A673 (cell line): Measurements from ENCODE around the gene CLN6. TPM values are rescaled to one million over a fixed set of nuclear protein-coding genes. Genes with fewer than 3 reads are reported as not detected.
A peak's percentile ranks its signal among the peaks of the same experiment; 100 is the strongest.

ENCODE experiments used
- BruUV-seq: library from RNA; stranded (reverse); fragments of 400-500 nt; replicated peaks from 2 replicates; lab custom pipeline; 2021; lab: Mats Ljungman, UMichigan
- CTCF ChIA-PET: fragments of 300-600 bp; sonication (Branson Sonifier 250); formaldehyde crosslinking; loops from one replicate; lab custom pipeline; 2022; ENCODE audit warnings: antibody characterized with exemption; lab: Charles Lee
- POLR2A ChIA-PET: fragments of 300-600 bp; sonication (Branson Sonifier 250); formaldehyde crosslinking; loops from one replicate; lab custom pipeline; 2022; ENCODE audit warnings: antibody characterized with exemption; ENCODE audit not compliant: low non-redundant PET; lab: Charles Lee
- DNase-seq: peaks from one replicate; pipeline ENCODE4 v3.0.0-alpha.2; 2015; ENCODE audit warnings: low spot score
- H3K27ac ChIP-seq: fragments of 200-600 bp; sonication (generic); 2 replicates; pipeline ENCODE4 v1.5.1; 2016; ENCODE audit warnings: mixed run types, low read depth, mild to moderate bottlenecking, mixed read lengths, antibody characterized with exemption, low read length; ENCODE audit not compliant: poor library complexity, severe bottlenecking
- H3K27me3 ChIP-seq: fragments of 200-600 bp; sonication (generic); replicated peaks from 2 replicates; pipeline ENCODE4 v1.6.1; 2017; ENCODE audit warnings: mixed run types, low read depth, mild to moderate bottlenecking, mixed read lengths, antibody characterized with exemption, low read length; ENCODE audit not compliant: insufficient read depth, poor library complexity
- H3K36me3 ChIP-seq: fragments of 200-600 bp; sonication (generic); 2 replicates; pipeline ENCODE4 v1.6.1; 2016; ENCODE audit warnings: mixed run types, mild to moderate bottlenecking, mixed read lengths, antibody characterized with exemption, low read length; ENCODE audit not compliant: insufficient read depth, poor library complexity, severe bottlenecking
- H3K4me1 ChIP-seq: fragments of 200-600 bp; sonication (generic); 2 replicates; pipeline ENCODE4 v1.6.1; 2017; ENCODE audit warnings: mixed run types, mild to moderate bottlenecking, mixed read lengths, antibody characterized with exemption, low read length; ENCODE audit not compliant: insufficient read depth, poor library complexity, severe bottlenecking
- H3K4me3 ChIP-seq: fragments of 200-600 bp; sonication (generic); 2 replicates; pipeline ENCODE4 v1.5.1; 2016; ENCODE audit warnings: low read depth, mixed run types, mild to moderate bottlenecking, mixed read lengths, low read length; ENCODE audit not compliant: poor library complexity, severe bottlenecking
- H3K9me3 ChIP-seq: fragments of 200-600 bp; sonication (generic); 2 replicates; pipeline ENCODE4 v1.6.1; 2016; ENCODE audit warnings: mixed run types, low read depth, mild to moderate bottlenecking, mixed read lengths, antibody characterized with exemption, low read length; ENCODE audit not compliant: poor library complexity, severe bottlenecking
- EZH2 ChIP-seq: fragments of 200-600 bp; sonication (generic); IDR thresholded peaks from 2 replicates; pipeline ENCODE4 v1.6.1; 2017; ENCODE audit warnings: borderline replicate concordance, low read depth, mild to moderate bottlenecking, mixed read lengths, antibody characterized with exemption, low read length; ENCODE audit not compliant: poor library complexity, severe bottlenecking
- intact Hi-C: fragments of 100-400 bp; cut with micrococcal nuclease; formaldehyde crosslinking; loops from one replicate; pipeline ENCODE4 v1.10.0; 2022; ENCODE audit not compliant: unreplicated experiment
- total RNA-seq: library from RNA; stranded (reverse); gene quantifications from 2 replicates; pipeline ENCODE4 v1.2.3, GENCODE V29; 2021
- TF ChIP-seq, protein P1 (sequence below): fragments of 300-800, 200-600 bp; sonication (generic); conservative IDR thresholded peaks from 2 replicates; pipeline ENCODE4 v1.5.1; 2017; ENCODE audit warnings: low read depth, mild to moderate bottlenecking, antibody characterized with exemption, low read length, moderate library complexity, mixed read lengths

The CLN6 gene
- total RNA-seq, 1 experiment from 2014 or later: 84.7 TPM

DNA sequence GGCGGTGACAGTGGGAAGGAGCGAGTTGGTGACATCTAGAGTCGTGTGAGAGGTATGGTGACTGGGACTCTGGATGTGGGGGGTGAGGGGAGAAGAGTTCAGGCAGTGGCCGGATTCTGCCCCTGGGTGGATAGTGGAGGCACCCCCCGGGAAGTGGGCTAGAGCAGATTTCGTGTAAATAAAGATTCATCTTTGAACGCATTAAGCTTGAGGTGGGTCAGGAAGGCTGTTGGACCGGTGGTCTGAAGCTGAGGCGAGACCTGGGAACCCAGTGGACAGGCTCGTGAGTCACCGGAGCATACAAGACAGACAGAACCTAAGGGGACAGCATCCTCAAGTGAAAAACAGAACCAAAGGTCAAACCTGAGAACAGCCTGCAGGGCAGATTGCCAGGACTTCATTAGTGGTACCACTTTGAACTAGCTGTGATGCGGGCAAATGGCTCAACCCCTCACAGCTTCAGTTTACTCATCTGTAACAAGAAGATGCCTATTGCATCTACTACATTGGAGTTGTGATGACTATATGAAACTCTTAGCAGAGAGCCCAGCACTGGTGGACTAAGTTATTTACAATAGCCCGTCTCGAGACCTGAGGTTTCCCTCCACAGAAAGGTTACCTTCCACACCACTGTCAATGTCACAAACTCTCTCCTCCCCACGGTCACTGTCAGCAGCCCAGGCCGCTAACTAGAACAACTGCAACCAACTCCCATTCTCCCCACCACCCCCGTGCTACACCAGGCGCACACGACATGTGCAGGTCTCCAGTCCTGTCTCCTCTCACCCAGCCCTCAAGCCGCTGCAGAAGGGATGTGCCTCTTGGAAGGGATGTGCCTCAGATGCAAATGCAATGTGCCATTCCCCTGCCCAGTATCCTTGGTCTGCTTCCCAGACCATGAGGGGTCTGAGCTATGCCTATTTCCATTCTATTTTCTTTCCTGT lies 901 bp upstream of the CLN6 start:
- H3K27ac ChIP-seq: peak overlapping the region; percentile 93

DNA sequence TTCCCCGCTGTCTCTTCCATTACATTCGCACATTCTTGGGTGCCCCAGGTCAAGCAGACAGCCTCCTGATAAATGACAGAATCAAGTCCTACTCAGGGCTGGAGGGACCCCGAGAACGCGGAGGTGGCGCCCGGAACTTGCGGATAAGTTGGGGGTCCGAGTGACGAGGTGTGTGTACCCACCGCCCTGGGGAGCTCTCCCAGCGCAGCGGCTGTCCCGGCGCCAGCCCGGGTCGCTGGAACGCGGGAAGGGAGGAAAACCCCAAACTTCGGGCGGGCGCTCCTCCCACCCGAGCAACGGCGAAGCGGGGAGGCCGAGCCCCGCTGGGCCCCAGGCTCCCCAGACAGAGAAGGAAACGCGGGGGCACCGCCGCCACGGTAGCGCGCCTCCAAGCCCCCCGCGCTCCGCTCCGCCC lies 550 bp downstream of the CLN6 start:
- TF ChIP-seq, protein P1, sequence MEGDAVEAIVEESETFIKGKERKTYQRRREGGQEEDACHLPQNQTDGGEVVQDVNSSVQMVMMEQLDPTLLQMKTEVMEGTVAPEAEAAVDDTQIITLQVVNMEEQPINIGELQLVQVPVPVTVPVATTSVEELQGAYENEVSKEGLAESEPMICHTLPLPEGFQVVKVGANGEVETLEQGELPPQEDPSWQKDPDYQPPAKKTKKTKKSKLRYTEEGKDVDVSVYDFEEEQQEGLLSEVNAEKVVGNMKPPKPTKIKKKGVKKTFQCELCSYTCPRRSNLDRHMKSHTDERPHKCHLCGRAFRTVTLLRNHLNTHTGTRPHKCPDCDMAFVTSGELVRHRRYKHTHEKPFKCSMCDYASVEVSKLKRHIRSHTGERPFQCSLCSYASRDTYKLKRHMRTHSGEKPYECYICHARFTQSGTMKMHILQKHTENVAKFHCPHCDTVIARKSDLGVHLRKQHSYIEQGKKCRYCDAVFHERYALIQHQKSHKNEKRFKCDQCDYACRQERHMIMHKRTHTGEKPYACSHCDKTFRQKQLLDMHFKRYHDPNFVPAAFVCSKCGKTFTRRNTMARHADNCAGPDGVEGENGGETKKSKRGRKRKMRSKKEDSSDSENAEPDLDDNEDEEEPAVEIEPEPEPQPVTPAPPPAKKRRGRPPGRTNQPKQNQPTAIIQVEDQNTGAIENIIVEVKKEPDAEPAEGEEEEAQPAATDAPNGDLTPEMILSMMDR: no peak
- TF ChIP-seq EZH2: no peak
- peaks cover 14% of the 10 kb centered on the region for H3K4me1 ChIP-seq
- CTCF ChIA-PET: no interaction called here
- peak overlapping the region; percentile 93 for H3K27ac ChIP-seq
- DNase-seq: no peak
- H3K27me3 ChIP-seq: no peaks in the 10 kb centered on the region
- BruUV-seq: no TSS peak
- no peaks in the 10 kb centered on the region for H3K36me3 ChIP-seq
- intact Hi-C loops: no loop called here
- H3K9me3 ChIP-seq: no peaks in the 10 kb centered on the region
- POLR2A ChIA-PET: no interaction called here
- H3K4me3 ChIP-seq: peak overlapping the region; percentile 75

More for the DNA sequence above, 901 bp upstream of the CLN6 start:
- intact Hi-C loops: no loop called here
- H3K36me3 ChIP-seq: no peaks in the 10 kb centered on the region
- BruUV-seq: no TSS peak
- CTCF ChIA-PET: interaction anchor here (0.6 to 1.4 kb wide), 2 partner anchors 22 to 505 kb away, joined by 4 to 7 read pairs; no protein-coding TSS in a partner anchor
- POLR2A ChIA-PET: no interaction called here
- H3K9me3 ChIP-seq: no peaks in the 10 kb centered on the region
- TF ChIP-seq, protein P1: peak; percentile 33; the same call in 1 of the 2 replicates
- TF ChIP-seq EZH2: no peak
- no peak for DNase-seq
- no peaks in the 10 kb centered on the region for H3K27me3 ChIP-seq
- H3K4me1 ChIP-seq: peaks cover 14% of the 10 kb centered on the region
- peak overlapping the region; percentile 75 for H3K4me3 ChIP-seq

DNA sequence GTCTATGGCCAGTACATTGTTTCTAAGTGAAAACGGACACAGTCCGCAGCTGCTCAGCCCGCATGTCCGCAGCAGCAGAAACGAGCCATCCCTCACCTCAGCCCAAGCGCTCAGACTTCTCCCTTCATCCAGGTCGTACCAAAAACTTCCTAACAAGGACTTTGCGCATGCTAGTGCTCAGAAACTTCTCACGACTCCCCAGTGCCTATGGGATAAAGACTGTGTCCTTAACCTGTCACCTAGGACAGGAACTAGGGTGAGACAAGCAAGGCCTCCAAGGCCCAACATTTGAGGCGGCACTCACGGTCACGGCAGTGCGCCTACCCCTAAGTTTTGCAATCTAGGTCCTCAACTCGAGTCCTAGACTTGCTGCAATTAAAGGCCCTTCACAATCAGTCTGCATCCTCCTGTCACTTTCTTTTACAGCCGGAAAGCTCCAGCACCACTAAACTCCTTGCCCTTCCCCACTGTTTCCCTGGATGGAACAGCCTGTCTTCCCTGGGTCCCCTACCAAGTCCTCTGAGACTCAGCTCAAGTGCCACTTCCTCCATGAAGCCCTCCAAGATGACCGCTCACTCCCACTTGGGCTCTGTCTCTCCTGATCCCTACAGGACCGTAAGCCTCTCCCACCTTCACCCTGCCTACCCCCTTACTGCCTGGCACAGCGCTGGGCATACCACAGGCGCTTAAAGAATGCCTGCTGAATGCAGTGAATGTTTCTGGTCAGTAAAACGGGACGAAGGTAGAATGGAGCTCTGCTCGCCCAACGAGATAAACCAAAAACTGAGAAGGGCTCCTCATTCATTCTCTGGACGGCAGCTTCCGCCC lies 1.2 kb downstream of the CLN6 start:
- H3K9me3 ChIP-seq: no peaks in the 10 kb centered on the region
- TSS peak; percentile 43 for BruUV-seq
- no peaks in the 10 kb centered on the region for H3K27me3 ChIP-seq
- peaks cover 14% of the 10 kb centered on the region for H3K4me1 ChIP-seq
- POLR2A ChIA-PET: no interaction called here
- peak overlapping the region; percentile 93 for H3K27ac ChIP-seq
- intact Hi-C loops: no loop called here
- peak overlapping the region; percentile 75 for H3K4me3 ChIP-seq
- H3K36me3 ChIP-seq: no peaks in the 10 kb centered on the region
- no peak for TF ChIP-seq EZH2
- TF ChIP-seq, protein P1: no peak
- CTCF ChIA-PET: no interaction called here
- no peak for DNase-seq
